H9 (cell line): ENCODE measurements around the gene ASAP3. TPM values are rescaled to one million over a fixed set of nuclear protein-coding genes. Genes with fewer than 3 reads are reported as not detected.

ENCODE experiments used
- DNase-seq: peaks from one replicate; pipeline ENCODE4 v3.0.0-alpha.2; 2017
- H2AFZ ChIP-seq: one replicate; pipeline ENCODE4 v1.6.1; 2013; ENCODE audit warnings: mild to moderate bottlenecking, low read length, control low read depth, moderate library complexity
- H2AK5ac ChIP-seq: 2 replicates; pipeline ENCODE4 v1.6.1; 2013; ENCODE audit warnings: low read length, control low read depth, mixed read lengths; ENCODE audit not compliant: insufficient read length
- H2BK120ac ChIP-seq: one replicate; pipeline ENCODE4 v1.6.1; 2013; ENCODE audit warnings: low read depth, mild to moderate bottlenecking, low read length, control low read depth, inconsistent platforms; ENCODE audit not compliant: poor library complexity, severe bottlenecking
- H2BK12ac ChIP-seq: 2 replicates; pipeline ENCODE4 v1.6.1; 2013; ENCODE audit warnings: low read length, control low read depth, mixed read lengths, low read depth; ENCODE audit not compliant: insufficient read length
- H2BK15ac ChIP-seq: 2 replicates; pipeline ENCODE4 v1.6.1; 2013; ENCODE audit warnings: low read depth, low read length, control low read depth
- H2BK20ac ChIP-seq: one replicate; pipeline ENCODE4 v1.6.1; 2013; ENCODE audit warnings: low read depth, mild to moderate bottlenecking, low read length, control low read depth, inconsistent platforms; ENCODE audit not compliant: poor library complexity, severe bottlenecking
- H2BK5ac ChIP-seq: 2 replicates; pipeline ENCODE4 v1.6.1; 2013; ENCODE audit warnings: low read length, control low read depth, mixed read lengths; ENCODE audit not compliant: insufficient read length
- H3K14ac ChIP-seq: 2 replicates; pipeline ENCODE4 v1.6.1; 2013; ENCODE audit warnings: low read length, control low read depth; ENCODE audit not compliant: insufficient read depth
- H3K18ac ChIP-seq: 2 replicates; pipeline ENCODE4 v1.6.1; 2013; ENCODE audit warnings: low read depth, mild to moderate bottlenecking, mixed read lengths, low read length, control low read depth; ENCODE audit not compliant: insufficient read length
- H3K23ac ChIP-seq: 2 replicates; pipeline ENCODE4 v1.6.1; 2013; ENCODE audit warnings: low read length, control low read depth, mixed read lengths, low read depth; ENCODE audit not compliant: insufficient read length
- H3K23me2 ChIP-seq: 2 replicates; pipeline ENCODE4 v1.6.1; 2013; ENCODE audit warnings: low read depth, mild to moderate bottlenecking, mixed read lengths, low read length, control low read depth; ENCODE audit not compliant: insufficient read length, poor library complexity, severe bottlenecking
- H3K27ac ChIP-seq: 2 replicates; pipeline ENCODE4 v1.5.1; 2013; ENCODE audit warnings: low read length, control low read depth, mixed read lengths, low read depth; ENCODE audit not compliant: insufficient read length
- H3K27me3 ChIP-seq: 2 replicates; pipeline ENCODE4 v1.6.1; 2013; ENCODE audit warnings: low read length, control low read depth, inconsistent platforms; ENCODE audit not compliant: insufficient read depth
- H3K4ac ChIP-seq: 2 replicates; pipeline ENCODE4 v1.6.1; 2013; ENCODE audit warnings: low read depth, mild to moderate bottlenecking, control low read depth, inconsistent platforms, low read length, moderate library complexity
- H3K4me1 ChIP-seq: 2 replicates; pipeline ENCODE4 v1.6.1; 2013; ENCODE audit warnings: low read length, control low read depth, inconsistent platforms; ENCODE audit not compliant: insufficient read depth
- H3K4me2 ChIP-seq: 2 replicates; pipeline ENCODE4 v1.6.1; 2013; ENCODE audit warnings: low read length, control low read depth, mixed read lengths; ENCODE audit not compliant: insufficient read length, insufficient read depth
- H3K56ac ChIP-seq: 2 replicates; pipeline ENCODE4 v1.6.1; 2013; ENCODE audit warnings: low read depth, mild to moderate bottlenecking, mixed read lengths, low read length, control low read depth; ENCODE audit not compliant: insufficient read length
- H3K79me1 ChIP-seq: 2 replicates; pipeline ENCODE4 v1.6.1; 2013; ENCODE audit warnings: low read depth, mild to moderate bottlenecking, moderate library complexity, low read length, control low read depth, inconsistent platforms; ENCODE audit not compliant: insufficient read depth, poor library complexity, severe bottlenecking
- H3K79me2 ChIP-seq: 2 replicates; pipeline ENCODE4 v1.6.1; 2013; ENCODE audit warnings: low read length, control low read depth, inconsistent platforms; ENCODE audit not compliant: insufficient read depth
- H3K9ac ChIP-seq: 2 replicates; pipeline ENCODE4 v1.6.1; 2013; ENCODE audit warnings: low read length, control low read depth, mixed read lengths; ENCODE audit not compliant: insufficient read length; ENCODE audit errors: extremely low read depth
- H3K9me3 ChIP-seq: one replicate; pipeline ENCODE4 v1.6.1; 2013; ENCODE audit warnings: low read depth, low read length, inconsistent platforms; ENCODE audit not compliant: control insufficient read depth
- H3T11ph ChIP-seq: one replicate; pipeline ENCODE4 v1.6.1; 2013; ENCODE audit warnings: mild to moderate bottlenecking, low read length, control low read depth, inconsistent platforms
- H4K20me1 ChIP-seq: one replicate; pipeline ENCODE4 v1.6.1; 2013; ENCODE audit not compliant: control insufficient read depth, insufficient read length, insufficient read depth
- H4K5ac ChIP-seq: 2 replicates; pipeline ENCODE4 v1.6.1; 2013; ENCODE audit warnings: low read depth, mild to moderate bottlenecking, mixed read lengths, low read length, control low read depth; ENCODE audit not compliant: insufficient read length
- H4K8ac ChIP-seq: replicated peaks from 2 replicates; pipeline ENCODE4 v1.6.1; 2013; ENCODE audit warnings: low read length, control low read depth, mixed read lengths, low read depth; ENCODE audit not compliant: insufficient read length
- H4K91ac ChIP-seq: 2 replicates; pipeline ENCODE4 v1.6.1; 2013; ENCODE audit warnings: low read depth, mild to moderate bottlenecking, moderate library complexity, mixed read lengths, low read length, control low read depth; ENCODE audit not compliant: insufficient read length
- H3K27ac Mint-ChIP-seq, 3 experiments: 2 replicates in 2 of 3; 3 replicates in 1 of 3; pipeline ENCODE4 v1.8.0; 2020 to 2021; ENCODE audit warnings: mixed read lengths in 3 of 3, mild to moderate bottlenecking in 1 of 3, moderate library complexity in 1 of 3
- H3K27me3 Mint-ChIP-seq: 2 replicates; pipeline ENCODE4 v1.8.0; 2021; ENCODE audit warnings: low read depth, mild to moderate bottlenecking, moderate library complexity, mixed read lengths
- H3K36me3 Mint-ChIP-seq, 3 experiments: 2 replicates in 2 of 3; 3 replicates in 1 of 3; pipeline ENCODE4 v1.8.0; 2020 to 2021; ENCODE audit warnings: low read depth in 3 of 3, mixed read lengths in 3 of 3; ENCODE audit not compliant: insufficient read depth in 1 of 3
- H3K4me1 Mint-ChIP-seq, 2 experiments: 2 replicates each; pipeline ENCODE4 v1.8.0; 2020; ENCODE audit warnings: mixed read lengths in 2 of 2
- H3K4me3 Mint-ChIP-seq, 2 experiments: 2 replicates in 1 of 2; 3 replicates in 1 of 2; pipeline ENCODE4 v1.8.0; 2020 to 2021; ENCODE audit warnings: mild to moderate bottlenecking in 2 of 2, mixed read lengths in 2 of 2, moderate library complexity in 1 of 2
- H3K9me3 Mint-ChIP-seq, 2 experiments: 2 replicates in 1 of 2; 3 replicates in 1 of 2; pipeline ENCODE4 v1.8.0; 2020; ENCODE audit warnings: mild to moderate bottlenecking in 2 of 2, mixed read lengths in 2 of 2, moderate library complexity in 1 of 2
- WGBS: extraction: QIAGEN DNeasy Blood & Tissue Kit; methylation state at CpG from one replicate; pipeline ENCODE4 v1.1.7; 2013; ENCODE audit warnings: missing lambda C conversion rate, low lambda C conversion rate, mixed read lengths; ENCODE audit not compliant: insufficient read length; ENCODE audit errors: extremely low coverage; 5-methylcytosine and 5-hydroxymethylcytosine counted together
- total RNA-seq: library from RNA; stranded (reverse); gene quantifications from 2 replicates; pipeline ENCODE4 v1.2.1, GENCODE V29; 2021
- TF ChIP-seq, protein P1 (sequence below): fragments of 200-600 bp; sonication (generic); conservative IDR thresholded peaks from 3 replicates; pipeline ENCODE4 v1.8.0; 2021; ENCODE audit warnings: antibody characterized with exemption, mild to moderate bottlenecking

Gene ASAP3
- total RNA-seq, 1 experiment from 2014 or later = 26.7 TPM

DNA sequence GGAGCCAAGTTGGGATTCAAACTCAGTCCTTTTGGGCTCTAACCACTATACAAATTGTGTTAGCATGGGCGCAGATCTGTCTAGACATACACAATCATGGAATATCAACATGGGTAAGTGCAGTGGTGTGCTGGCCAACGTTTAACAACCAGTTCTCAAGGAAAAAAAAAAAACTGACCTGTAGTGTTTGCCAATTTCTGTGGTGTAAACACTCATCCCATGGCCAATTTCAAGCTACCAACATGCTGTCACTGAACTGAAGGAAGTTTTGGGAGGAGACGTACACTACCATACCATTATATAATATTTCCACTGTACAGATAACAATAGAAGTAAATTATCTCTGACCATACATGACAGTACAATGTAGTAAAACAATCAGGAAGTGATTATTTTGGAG lies 62.6 kb downstream of the ASAP3 start:
- H4K91ac ChIP-seq = no peak overlapping the region
- no peak overlapping the region for H4K8ac ChIP-seq
- Mint-ChIP-seq H3K36me3 (peaks cover 6% of the 10 kb centered on the region in 3 experiments), H3K27me3 (peaks cover 100% of the 10 kb centered on the region), H3K27ac (no peak overlapping the region), H3K4me3 (no peak overlapping the region), H3K4me1 (peaks cover 7 to 16% of the 10 kb centered on the region in 2 experiments), H3K9me3 (peaks cover 1 to 3% of the 10 kb centered on the region in 2 experiments; a peak in 2 of 5 replicates)
- H2AFZ ChIP-seq = no peak overlapping the region
- no peak overlapping the region for H2BK15ac ChIP-seq
- no peak overlapping the region for H3K9ac ChIP-seq
- DNase-seq = no peak
- WGBS = no CpG with 5 or more reads among the region's 3 CpGs
- no peaks in the 10 kb centered on the region for H4K20me1 ChIP-seq
- H3K4me2 ChIP-seq = no peak overlapping the region
- no peaks in the 10 kb centered on the region for H3K4me1 ChIP-seq
- H3K14ac ChIP-seq = no peak overlapping the region
- no peak overlapping the region for H3K56ac ChIP-seq
- no peak overlapping the region for H2BK5ac ChIP-seq
- H3K23me2 ChIP-seq = no peaks in the 10 kb centered on the region
- no peaks in the 10 kb centered on the region for H3K9me3 ChIP-seq
- H3K27me3 ChIP-seq = peaks cover 78% of the 10 kb centered on the region
- no peak overlapping the region for H3K4ac ChIP-seq
- H3K27ac ChIP-seq = no peak overlapping the region
- H2BK20ac ChIP-seq = no peak overlapping the region
- no peaks in the 10 kb centered on the region for H3K79me1 ChIP-seq
- no peak overlapping the region for H3K18ac ChIP-seq
- no peak overlapping the region for H2BK12ac ChIP-seq
- no peak overlapping the region for H3K23ac ChIP-seq
- no peaks in the 10 kb centered on the region for H3K79me2 ChIP-seq
- H3T11ph ChIP-seq = no peak overlapping the region
- no peak overlapping the region for H4K5ac ChIP-seq
- H2AK5ac ChIP-seq = no peak overlapping the region
- H2BK120ac ChIP-seq = no peak overlapping the region
- TF ChIP-seq, protein P1, sequence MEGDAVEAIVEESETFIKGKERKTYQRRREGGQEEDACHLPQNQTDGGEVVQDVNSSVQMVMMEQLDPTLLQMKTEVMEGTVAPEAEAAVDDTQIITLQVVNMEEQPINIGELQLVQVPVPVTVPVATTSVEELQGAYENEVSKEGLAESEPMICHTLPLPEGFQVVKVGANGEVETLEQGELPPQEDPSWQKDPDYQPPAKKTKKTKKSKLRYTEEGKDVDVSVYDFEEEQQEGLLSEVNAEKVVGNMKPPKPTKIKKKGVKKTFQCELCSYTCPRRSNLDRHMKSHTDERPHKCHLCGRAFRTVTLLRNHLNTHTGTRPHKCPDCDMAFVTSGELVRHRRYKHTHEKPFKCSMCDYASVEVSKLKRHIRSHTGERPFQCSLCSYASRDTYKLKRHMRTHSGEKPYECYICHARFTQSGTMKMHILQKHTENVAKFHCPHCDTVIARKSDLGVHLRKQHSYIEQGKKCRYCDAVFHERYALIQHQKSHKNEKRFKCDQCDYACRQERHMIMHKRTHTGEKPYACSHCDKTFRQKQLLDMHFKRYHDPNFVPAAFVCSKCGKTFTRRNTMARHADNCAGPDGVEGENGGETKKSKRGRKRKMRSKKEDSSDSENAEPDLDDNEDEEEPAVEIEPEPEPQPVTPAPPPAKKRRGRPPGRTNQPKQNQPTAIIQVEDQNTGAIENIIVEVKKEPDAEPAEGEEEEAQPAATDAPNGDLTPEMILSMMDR = no peak
